ENCODE results near the gene YLPM1. TPM values are rescaled to one million over a fixed set of nuclear protein-coding genes. Genes with fewer than 3 reads are reported as not detected.

YLPM1 gene
- total and polyA plus RNA-seq, 2 donors (not counting 1 experiment from before 2014, with no cell fraction given) = 9.7 to 31.9 TPM

DNA sequence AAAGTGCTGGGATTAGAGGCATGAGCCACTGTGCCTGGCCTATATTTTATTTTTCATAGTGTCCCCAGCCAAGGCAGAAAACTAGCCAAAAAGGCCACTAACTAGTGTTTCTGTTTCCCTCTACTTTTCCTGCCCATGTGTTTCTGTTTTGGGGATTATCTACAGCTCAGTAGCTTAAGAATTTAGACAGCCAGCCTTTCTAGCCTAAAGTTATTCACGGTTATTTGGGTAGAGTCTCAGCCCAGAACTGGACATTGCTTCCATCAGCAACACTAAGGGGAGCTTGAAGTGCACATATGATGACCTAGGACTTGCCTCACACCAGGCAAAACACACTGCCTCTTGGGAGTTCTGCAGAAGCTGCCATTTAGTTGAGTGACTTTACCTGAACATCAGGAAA, 94.9 kb downstream of the YLPM1 start:
- no peak for DNase-seq (ENCODE audit: low read depth in 2 of 2)
- no peaks in the 10 kb centered on the region for H3K36me3 ChIP-seq (ENCODE audit: control insufficient read depth, insufficient read depth, low read length)
- H3K4me1 ChIP-seq (ENCODE audit: control insufficient read depth, extremely low read depth, insufficient read depth, low read length) = peaks cover 15% of the 10 kb centered on the region
- H3K4me3 ChIP-seq (replicated peaks in 1 of 4; ENCODE audit: control extremely low read depth in 1 of 4, insufficient read depth in 1 of 4, low read depth in 3 of 4, low read length in 4 of 4) = no peak overlapping the region
- no peak overlapping the region for H3K27ac ChIP-seq (ENCODE audit: insufficient read depth, low read length)
- H4K20me1 ChIP-seq (ENCODE audit: control insufficient read depth, extremely low read depth, insufficient read depth, low read length) = no peaks in the 10 kb centered on the region
- no peaks in the 10 kb centered on the region for H3K79me2 ChIP-seq (ENCODE audit: control insufficient read depth, insufficient read depth, low read length)
- H3K9ac ChIP-seq (ENCODE audit: insufficient read depth, low read length) = no peak overlapping the region
- H3K4me2 ChIP-seq (ENCODE audit: extremely low read depth, insufficient read depth, low read length) = no peak overlapping the region
- H3K9me3 ChIP-seq (ENCODE audit: control insufficient read depth, insufficient read depth, low read depth, low read length) = no peaks in the 10 kb centered on the region
- no peak for TF ChIP-seq CTCF (conservative IDR thresholded peaks at IDR 0.05 in 1 of 2, IDR thresholded peaks at IDR 0.05 in 1 of 2; ENCODE audit: low read depth in 1 of 2, low read length in 2 of 2)
- no peak for TF ChIP-seq EZH2 (IDR thresholded peaks at IDR 0.05; ENCODE audit: low read length, missing control alignments)
- H3K27me3 ChIP-seq (ENCODE audit: control insufficient read depth, insufficient read depth, low read length) = no peaks in the 10 kb centered on the region
- no peak overlapping the region for H2AFZ ChIP-seq (ENCODE audit: low read length)

DNA sequence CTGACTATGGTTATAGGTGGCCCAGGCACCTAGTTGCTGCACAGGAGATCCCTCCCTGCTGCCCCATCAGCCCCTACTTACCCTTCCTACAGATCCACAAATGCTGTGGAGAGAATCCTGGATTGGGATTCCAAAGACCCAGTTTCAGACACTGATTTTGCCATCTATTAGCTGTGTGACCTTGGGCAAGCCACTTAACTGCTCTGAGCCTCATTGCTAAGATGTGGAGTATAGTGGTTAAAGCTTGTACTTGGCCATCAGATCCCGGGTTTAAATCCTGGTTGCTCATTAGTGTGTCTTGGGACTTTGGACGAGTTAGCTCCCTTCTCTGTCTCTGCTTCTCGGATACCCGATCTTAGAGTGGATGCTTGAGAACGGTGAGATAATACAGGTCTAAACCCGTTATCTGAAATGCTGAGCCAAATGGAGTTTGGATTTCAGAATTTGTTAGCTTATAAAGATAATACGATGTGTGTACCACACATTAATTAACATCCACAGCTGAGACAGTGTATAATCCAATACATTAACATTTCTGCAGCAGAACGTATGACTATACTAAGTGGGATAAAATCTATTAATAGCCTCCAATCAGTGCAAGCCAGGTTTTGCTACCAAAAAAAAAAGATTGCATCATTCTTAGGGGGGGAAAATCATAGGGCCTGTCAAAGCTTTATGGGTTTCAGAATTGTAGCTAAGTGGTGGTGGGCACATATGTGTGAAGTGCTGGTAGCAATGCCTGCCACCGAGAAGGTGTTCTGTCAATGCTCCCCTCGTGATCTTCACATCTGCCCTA, 96.8 kb downstream of the YLPM1 start:
- no peak overlapping the region for H3K4me2 ChIP-seq (ENCODE audit: extremely low read depth, insufficient read depth, low read length)
- no peak for TF ChIP-seq CTCF (conservative IDR thresholded peaks at IDR 0.05 in 1 of 2, IDR thresholded peaks at IDR 0.05 in 1 of 2; ENCODE audit: low read depth in 1 of 2, low read length in 2 of 2)
- TF ChIP-seq EZH2 (IDR thresholded peaks at IDR 0.05; ENCODE audit: low read length, missing control alignments) = no peak
- no peak for DNase-seq (ENCODE audit: low read depth in 2 of 2)

GRCh38 chr14:74860899-74861733, 98.0 kb downstream of the YLPM1 start:
- Histone ChIP-seq H3K4me1 (ENCODE audit: control insufficient read depth, extremely low read depth, insufficient read depth, low read length) (peaks cover 3% of the 10 kb centered on the region), H3K36me3 (ENCODE audit: control insufficient read depth, insufficient read depth, low read length) (no peaks in the 10 kb centered on the region), H3K4me2 (ENCODE audit: extremely low read depth, insufficient read depth, low read length) (no peak overlapping the region), H2AFZ (ENCODE audit: low read length) (no peak overlapping the region), H3K27ac (ENCODE audit: insufficient read depth, low read length) (no peak overlapping the region), H3K79me2 (ENCODE audit: control insufficient read depth, insufficient read depth, low read length) (no peaks in the 10 kb centered on the region), H4K20me1 (ENCODE audit: control insufficient read depth, extremely low read depth, insufficient read depth, low read length) (no peaks in the 10 kb centered on the region), H3K9ac (ENCODE audit: insufficient read depth, low read length) (no peak overlapping the region), H3K9me3 (ENCODE audit: control insufficient read depth, insufficient read depth, low read depth, low read length) (no peaks in the 10 kb centered on the region), H3K27me3 (ENCODE audit: control insufficient read depth, insufficient read depth, low read length) (no peaks in the 10 kb centered on the region), H3K4me3 (replicated peaks in 1 of 4; ENCODE audit: control extremely low read depth in 1 of 4, insufficient read depth in 1 of 4, low read depth in 3 of 4, low read length in 4 of 4) (no peak overlapping the region)
- DNase-seq (ENCODE audit: low read depth in 2 of 2) = peak; percentile 65 to 86
- TF ChIP-seq EZH2 (IDR thresholded peaks at IDR 0.05; ENCODE audit: low read length, missing control alignments) (no peak), CTCF (conservative IDR thresholded peaks at IDR 0.05 in 1 of 2, IDR thresholded peaks at IDR 0.05 in 1 of 2; ENCODE audit: low read depth in 1 of 2, low read length in 2 of 2) (peak; percentile 82 to 85)

More for the DNA sequence above, 96.8 kb downstream of the YLPM1 start:
- H3K4me1 ChIP-seq (ENCODE audit: control insufficient read depth, extremely low read depth, insufficient read depth, low read length) = peaks cover 3% of the 10 kb centered on the region
- H3K9me3 ChIP-seq (ENCODE audit: control insufficient read depth, insufficient read depth, low read depth, low read length) = no peaks in the 10 kb centered on the region
- no peaks in the 10 kb centered on the region for H3K36me3 ChIP-seq (ENCODE audit: control insufficient read depth, insufficient read depth, low read length)
- no peaks in the 10 kb centered on the region for H3K27me3 ChIP-seq (ENCODE audit: control insufficient read depth, insufficient read depth, low read length)
- H3K79me2 ChIP-seq (ENCODE audit: control insufficient read depth, insufficient read depth, low read length) = no peaks in the 10 kb centered on the region
- H4K20me1 ChIP-seq (ENCODE audit: control insufficient read depth, extremely low read depth, insufficient read depth, low read length) = no peaks in the 10 kb centered on the region
- no peak overlapping the region for H3K4me3 ChIP-seq (replicated peaks in 1 of 4; ENCODE audit: control extremely low read depth in 1 of 4, insufficient read depth in 1 of 4, low read depth in 3 of 4, low read length in 4 of 4)
- no peak overlapping the region for H3K9ac ChIP-seq (ENCODE audit: insufficient read depth, low read length)
- H2AFZ ChIP-seq (ENCODE audit: low read length) = no peak overlapping the region
- H3K27ac ChIP-seq (ENCODE audit: insufficient read depth, low read length) = no peak overlapping the region
